Activated CD4-positive, CD25-positive, alpha-beta regulatory T cell treated with anti-CD3 and anti-CD28 coated beads, Interleukin-2, amount 50 U/mL, for 16 hours (primary cell): Measurements from ENCODE around the gene ROBO1.

ENCODE experiments used
- DNase-seq: peaks from one replicate; pipeline ENCODE4 v3.0.0-alpha.2; 2020; ENCODE audit warnings: low read depth, low spot score

The ROBO1 gene

DNA sequence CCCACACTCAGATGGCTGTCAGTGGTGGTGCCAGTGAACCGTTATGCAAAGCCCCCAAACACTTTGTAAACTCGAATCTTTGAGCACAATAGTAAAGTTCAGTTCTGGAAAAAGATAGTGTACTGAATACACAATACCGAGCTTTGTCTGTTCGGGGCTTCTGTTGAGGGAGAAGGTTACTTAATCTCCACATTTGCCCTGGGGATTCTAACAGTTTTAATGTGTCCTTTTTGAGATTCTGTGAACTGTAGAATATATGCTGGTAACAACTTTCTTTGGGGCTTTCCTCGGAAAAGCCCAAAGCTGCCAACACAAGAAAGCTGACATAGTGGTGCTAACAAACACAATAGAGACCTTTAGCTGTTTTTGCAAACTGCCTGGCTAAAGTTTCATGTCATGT lies 686.5 kb downstream of the ROBO1 start:
- no peak for DNase-seq

DNA sequence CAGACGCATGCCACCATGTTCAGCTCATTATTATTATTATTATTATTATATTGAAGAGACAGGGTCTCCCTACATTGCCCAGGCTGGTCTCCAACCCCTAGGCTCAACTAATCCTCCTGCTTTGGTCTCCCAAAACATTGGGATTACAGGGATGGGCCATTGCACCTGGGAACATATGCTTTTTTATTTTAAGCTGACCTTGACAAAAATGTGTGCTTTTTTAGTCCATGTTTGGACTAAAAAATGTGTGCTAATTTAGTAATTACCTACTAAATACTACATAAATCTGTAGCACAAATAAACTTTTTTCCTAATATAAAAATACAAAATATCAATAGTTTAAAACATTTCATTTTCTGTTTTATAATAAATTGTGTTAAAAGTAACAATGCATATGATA lies 693.2 kb downstream of the ROBO1 start:
- DNase-seq = no peak

- DNase-seq = no peak
These were observed 700.1 kb downstream of the ROBO1 start for GRCh38 chr3:79067734-79068133.

GRCh38 chr3:79066481-79066880 lies 701.3 kb downstream of the ROBO1 start:
- DNase-seq = no peak

- DNase-seq = no peak
These were observed 704.2 kb downstream of the ROBO1 start for GRCh38 chr3:79063624-79064023.

GRCh38 chr3:79057756-79058155 lies 710.0 kb downstream of the ROBO1 start:
- DNase-seq = no peak

GRCh38 chr3:79056498-79056897 lies 711.3 kb downstream of the ROBO1 start:
- DNase-seq = no peak

DNA sequence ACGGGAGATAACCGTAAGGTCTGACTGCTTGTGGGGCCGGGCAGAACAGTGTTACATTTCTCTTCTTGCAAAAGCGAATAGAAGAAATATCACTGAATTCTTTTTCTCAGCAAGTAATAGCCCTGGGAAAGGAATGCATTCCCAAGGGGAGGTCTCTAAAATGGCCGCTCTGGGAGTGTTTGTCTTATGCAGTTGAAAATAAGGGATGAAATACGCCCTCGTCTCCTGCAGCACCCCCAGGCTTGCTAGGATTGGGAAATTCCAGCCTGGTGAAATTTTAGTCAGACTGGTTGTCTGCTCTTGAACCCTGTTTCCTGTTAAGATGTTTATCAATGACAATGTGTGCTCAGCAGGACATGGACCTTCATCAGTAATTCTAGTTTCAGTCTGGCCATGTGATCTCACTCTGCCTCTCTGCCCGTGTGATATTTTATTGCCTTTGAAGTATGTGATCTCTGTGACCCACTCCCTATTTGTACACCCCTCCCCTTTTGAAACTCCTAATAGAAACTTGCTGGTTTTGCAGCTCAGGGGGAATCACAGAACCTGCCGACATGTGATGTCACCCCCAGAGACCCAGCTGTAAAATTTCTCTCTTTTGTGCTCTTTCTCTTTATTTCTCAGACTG lies 715.6 kb downstream of the ROBO1 start:
- no peak for DNase-seq

DNA sequence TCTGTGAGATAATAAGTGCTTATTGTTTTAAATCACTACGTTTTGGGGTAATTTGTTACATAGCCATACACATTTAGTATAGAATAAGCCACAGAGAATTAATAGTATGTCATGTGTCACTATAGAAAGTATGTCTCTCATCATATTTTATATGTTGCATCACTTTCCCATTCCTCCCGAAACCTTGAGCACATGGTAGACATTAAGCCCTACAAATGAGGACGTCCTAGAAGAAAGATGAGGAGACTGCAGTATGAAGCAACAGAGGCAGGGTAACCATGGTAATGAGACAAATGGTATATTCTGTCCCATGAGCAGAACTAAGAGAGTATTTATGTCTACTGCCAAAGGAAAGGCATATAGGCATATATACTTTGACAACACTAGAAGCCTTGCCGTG lies 720.2 kb downstream of the ROBO1 start:
- DNase-seq = no peak

GRCh38 chr3:79041621-79042020 lies 726.2 kb downstream of the ROBO1 start:
- DNase-seq = no peak

DNA sequence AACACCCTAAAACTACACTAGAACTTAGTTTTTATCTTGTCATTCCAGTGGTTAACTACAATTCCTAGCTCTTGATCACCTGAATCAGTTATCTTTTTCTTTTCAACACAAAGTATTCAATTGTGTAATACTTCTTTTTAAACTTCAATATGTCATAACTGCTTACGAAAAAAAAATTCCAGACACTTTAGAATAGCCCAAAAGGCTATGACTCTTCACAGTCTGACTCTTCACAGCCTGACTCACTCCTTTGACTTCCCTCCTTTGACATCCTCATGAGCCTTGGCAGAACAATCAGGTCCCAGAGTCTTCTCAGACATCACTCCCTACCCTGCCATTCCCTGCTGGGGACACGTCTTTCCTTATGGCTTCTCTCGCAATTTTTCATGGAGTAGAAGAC lies 727.1 kb downstream of the ROBO1 start:
- DNase-seq = no peak

- DNase-seq = no peak
These were observed 727.7 kb downstream of the ROBO1 start for GRCh38 chr3:79040091-79040490.

GRCh38 chr3:79039192-79039591 lies 728.6 kb downstream of the ROBO1 start:
- DNase-seq = no peak

DNA sequence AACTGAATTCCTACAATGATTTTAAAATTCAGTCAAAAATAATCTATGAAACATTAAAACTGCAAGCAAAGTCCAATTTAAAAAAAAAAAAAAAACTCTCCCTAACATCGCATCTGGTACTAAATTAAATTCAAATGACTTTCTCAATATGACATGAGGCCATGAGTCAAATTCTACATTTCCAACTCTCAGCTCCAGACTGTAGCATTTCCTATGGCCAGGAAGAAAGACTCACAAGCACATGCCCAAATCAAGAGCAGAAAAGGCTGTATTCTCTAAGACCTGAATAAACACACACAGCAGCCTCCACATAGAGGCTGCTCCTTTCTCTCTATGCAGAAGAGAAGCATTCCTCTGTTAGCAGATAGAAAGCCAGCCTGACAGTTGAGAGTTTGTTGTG lies 729.2 kb downstream of the ROBO1 start:
- DNase-seq = no peak

DNA sequence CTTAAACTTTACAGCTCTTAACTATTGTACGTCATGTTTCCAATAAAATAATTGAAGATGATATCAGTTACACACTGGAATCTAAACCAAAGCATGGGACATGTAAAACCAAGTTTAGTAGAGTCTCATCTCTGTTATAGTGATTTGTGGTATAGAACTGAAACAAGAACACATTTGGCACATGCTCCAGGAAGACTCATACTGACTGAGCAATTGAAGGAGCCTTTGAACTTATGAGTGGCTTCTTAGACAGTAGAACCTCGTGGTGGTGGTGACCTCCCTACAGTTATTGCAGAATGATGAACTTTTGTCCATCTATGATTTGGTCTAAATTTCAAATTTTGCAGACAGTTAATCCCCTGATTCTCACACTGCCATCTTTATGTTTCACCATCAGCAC lies 729.7 kb downstream of the ROBO1 start:
- no peak for DNase-seq

GRCh38 chr3:79032686-79033318 lies 735.0 kb downstream of the ROBO1 start:
- no peak for DNase-seq

GRCh38 chr3:79030157-79030556 lies 737.6 kb downstream of the ROBO1 start:
- DNase-seq = no peak

DNA sequence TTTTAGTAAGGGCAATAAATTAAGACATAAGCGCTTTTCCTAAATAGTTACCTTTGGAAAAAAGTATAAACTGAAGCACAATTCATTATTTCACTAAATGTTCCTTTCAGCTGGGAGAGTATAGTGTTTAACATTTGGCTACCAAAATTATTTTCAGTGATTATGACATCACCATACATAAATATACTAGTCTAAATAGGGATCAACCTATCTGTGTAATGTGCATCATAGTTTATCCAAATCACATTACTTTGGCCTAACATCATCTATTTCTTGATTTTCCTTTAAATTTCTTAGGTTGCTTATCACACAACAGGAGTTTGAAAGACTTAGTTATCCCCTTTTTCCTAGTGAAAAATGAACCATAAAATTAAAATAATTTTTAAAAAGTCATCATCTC lies 738.9 kb downstream of the ROBO1 start:
- no peak for DNase-seq

GRCh38 chr3:79027593-79027992 lies 740.2 kb downstream of the ROBO1 start:
- no peak for DNase-seq

DNA sequence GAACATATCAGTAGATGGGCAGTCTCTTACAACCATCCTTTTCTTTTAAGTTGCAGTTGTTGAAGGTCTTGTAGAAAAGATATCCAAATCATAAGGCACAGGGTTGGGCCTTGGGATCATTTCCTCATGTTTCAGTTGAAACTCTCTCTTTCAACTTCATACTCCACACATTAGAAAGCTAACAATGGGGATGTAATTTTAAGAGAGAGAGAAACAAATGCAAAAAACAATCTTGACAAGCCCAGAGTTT lies 747.9 kb downstream of the ROBO1 start:
- no peak for DNase-seq

DNA sequence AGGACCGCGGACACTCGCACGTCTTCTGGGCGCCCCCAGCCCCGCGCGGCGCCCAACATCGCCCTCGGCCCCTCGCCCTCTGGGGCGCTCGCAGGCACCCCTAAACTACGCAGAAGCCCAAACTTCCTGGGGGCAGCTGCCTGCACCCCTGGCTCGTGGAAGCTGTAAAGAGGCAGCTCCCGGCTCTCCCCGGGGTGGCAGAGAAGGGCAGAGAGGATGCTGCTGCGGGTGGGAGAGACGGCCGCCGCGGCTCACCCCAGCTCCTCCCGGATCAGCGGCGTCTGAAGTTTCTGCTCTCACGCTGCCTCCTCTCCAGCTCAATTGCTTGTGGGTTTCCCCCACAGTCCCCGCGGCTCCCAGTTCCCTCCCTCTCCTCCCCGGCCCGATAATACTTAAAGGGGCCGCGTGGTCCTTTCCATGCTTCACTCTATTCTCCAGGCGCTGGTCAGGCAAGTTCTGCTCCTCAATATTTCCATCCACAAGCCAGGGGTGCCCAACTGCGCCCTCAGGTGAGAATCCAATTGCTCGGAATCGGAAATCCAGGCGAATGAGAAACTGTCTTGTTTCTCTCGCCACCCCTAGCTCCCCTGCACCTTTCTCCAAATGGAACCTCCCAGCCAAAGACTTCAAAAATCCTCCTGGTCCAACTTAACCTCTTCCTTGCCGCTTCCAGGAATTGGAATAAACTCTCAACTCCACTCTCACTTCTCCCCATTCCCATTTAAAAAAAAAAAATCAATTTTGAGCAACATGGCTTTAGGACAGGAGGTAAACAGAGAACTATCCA lies 748.5 kb downstream of the ROBO1 start:
- DNase-seq = no peak

GRCh38 chr3:79018671-79019136 lies 749.1 kb downstream of the ROBO1 start:
- DNase-seq = no peak

DNA sequence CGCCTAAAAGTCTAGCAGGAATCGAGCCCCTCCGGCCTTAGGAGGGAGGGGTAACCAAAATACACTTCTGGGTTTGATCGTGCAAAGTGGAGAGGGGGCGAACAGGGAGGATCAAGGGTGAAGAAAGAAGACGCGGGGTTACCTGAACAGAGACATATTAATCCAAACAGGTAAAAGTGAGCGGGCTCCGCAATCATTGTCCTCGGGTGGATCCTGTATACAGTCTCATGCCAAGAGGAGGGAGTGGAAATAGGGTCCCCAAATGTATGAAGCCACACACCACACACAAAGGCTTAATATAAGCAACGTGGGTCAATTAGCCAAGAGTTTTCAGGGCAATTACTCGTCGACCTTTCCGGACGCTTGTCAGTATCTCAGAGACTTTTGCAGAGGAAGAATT lies 749.5 kb downstream of the ROBO1 start:
- DNase-seq = no peak
